H9 (cell line): ENCODE measurements around the gene TXNDC12. TPM values are rescaled to one million over a fixed set of nuclear protein-coding genes. Genes with fewer than 3 reads are reported as not detected.

Experiments
- DNase-seq: peaks from one replicate; pipeline ENCODE4 v3.0.0-alpha.2; 2017
- H2AFZ ChIP-seq: one replicate; pipeline ENCODE4 v1.6.1; 2013; ENCODE audit warnings: mild to moderate bottlenecking, low read length, control low read depth, moderate library complexity
- H2AK5ac ChIP-seq: 2 replicates; pipeline ENCODE4 v1.6.1; 2013; ENCODE audit warnings: low read length, control low read depth, mixed read lengths; ENCODE audit not compliant: insufficient read length
- H2BK120ac ChIP-seq: one replicate; pipeline ENCODE4 v1.6.1; 2013; ENCODE audit warnings: low read depth, mild to moderate bottlenecking, low read length, control low read depth, inconsistent platforms; ENCODE audit not compliant: poor library complexity, severe bottlenecking
- H2BK12ac ChIP-seq: 2 replicates; pipeline ENCODE4 v1.6.1; 2013; ENCODE audit warnings: low read length, control low read depth, mixed read lengths, low read depth; ENCODE audit not compliant: insufficient read length
- H2BK15ac ChIP-seq: 2 replicates; pipeline ENCODE4 v1.6.1; 2013; ENCODE audit warnings: low read depth, low read length, control low read depth
- H2BK20ac ChIP-seq: one replicate; pipeline ENCODE4 v1.6.1; 2013; ENCODE audit warnings: low read depth, mild to moderate bottlenecking, low read length, control low read depth, inconsistent platforms; ENCODE audit not compliant: poor library complexity, severe bottlenecking
- H2BK5ac ChIP-seq: 2 replicates; pipeline ENCODE4 v1.6.1; 2013; ENCODE audit warnings: low read length, control low read depth, mixed read lengths; ENCODE audit not compliant: insufficient read length
- H3K14ac ChIP-seq: 2 replicates; pipeline ENCODE4 v1.6.1; 2013; ENCODE audit warnings: low read length, control low read depth; ENCODE audit not compliant: insufficient read depth
- H3K18ac ChIP-seq: 2 replicates; pipeline ENCODE4 v1.6.1; 2013; ENCODE audit warnings: low read depth, mild to moderate bottlenecking, mixed read lengths, low read length, control low read depth; ENCODE audit not compliant: insufficient read length
- H3K23ac ChIP-seq: 2 replicates; pipeline ENCODE4 v1.6.1; 2013; ENCODE audit warnings: low read length, control low read depth, mixed read lengths, low read depth; ENCODE audit not compliant: insufficient read length
- H3K23me2 ChIP-seq: 2 replicates; pipeline ENCODE4 v1.6.1; 2013; ENCODE audit warnings: low read depth, mild to moderate bottlenecking, mixed read lengths, low read length, control low read depth; ENCODE audit not compliant: insufficient read length, poor library complexity, severe bottlenecking
- H3K27ac ChIP-seq: 2 replicates; pipeline ENCODE4 v1.5.1; 2013; ENCODE audit warnings: low read length, control low read depth, mixed read lengths, low read depth; ENCODE audit not compliant: insufficient read length
- H3K27me3 ChIP-seq: 2 replicates; pipeline ENCODE4 v1.6.1; 2013; ENCODE audit warnings: low read length, control low read depth, inconsistent platforms; ENCODE audit not compliant: insufficient read depth
- H3K4ac ChIP-seq: 2 replicates; pipeline ENCODE4 v1.6.1; 2013; ENCODE audit warnings: low read depth, mild to moderate bottlenecking, control low read depth, inconsistent platforms, low read length, moderate library complexity
- H3K4me1 ChIP-seq: 2 replicates; pipeline ENCODE4 v1.6.1; 2013; ENCODE audit warnings: low read length, control low read depth, inconsistent platforms; ENCODE audit not compliant: insufficient read depth
- H3K4me2 ChIP-seq: 2 replicates; pipeline ENCODE4 v1.6.1; 2013; ENCODE audit warnings: low read length, control low read depth, mixed read lengths; ENCODE audit not compliant: insufficient read length, insufficient read depth
- H3K56ac ChIP-seq: 2 replicates; pipeline ENCODE4 v1.6.1; 2013; ENCODE audit warnings: low read depth, mild to moderate bottlenecking, mixed read lengths, low read length, control low read depth; ENCODE audit not compliant: insufficient read length
- H3K79me1 ChIP-seq: 2 replicates; pipeline ENCODE4 v1.6.1; 2013; ENCODE audit warnings: low read depth, mild to moderate bottlenecking, moderate library complexity, low read length, control low read depth, inconsistent platforms; ENCODE audit not compliant: insufficient read depth, poor library complexity, severe bottlenecking
- H3K79me2 ChIP-seq: 2 replicates; pipeline ENCODE4 v1.6.1; 2013; ENCODE audit warnings: low read length, control low read depth, inconsistent platforms; ENCODE audit not compliant: insufficient read depth
- H3K9ac ChIP-seq: 2 replicates; pipeline ENCODE4 v1.6.1; 2013; ENCODE audit warnings: low read length, control low read depth, mixed read lengths; ENCODE audit not compliant: insufficient read length; ENCODE audit errors: extremely low read depth
- H3K9me3 ChIP-seq: one replicate; pipeline ENCODE4 v1.6.1; 2013; ENCODE audit warnings: low read depth, low read length, inconsistent platforms; ENCODE audit not compliant: control insufficient read depth
- H3T11ph ChIP-seq: one replicate; pipeline ENCODE4 v1.6.1; 2013; ENCODE audit warnings: mild to moderate bottlenecking, low read length, control low read depth, inconsistent platforms
- H4K20me1 ChIP-seq: one replicate; pipeline ENCODE4 v1.6.1; 2013; ENCODE audit not compliant: control insufficient read depth, insufficient read length, insufficient read depth
- H4K5ac ChIP-seq: 2 replicates; pipeline ENCODE4 v1.6.1; 2013; ENCODE audit warnings: low read depth, mild to moderate bottlenecking, mixed read lengths, low read length, control low read depth; ENCODE audit not compliant: insufficient read length
- H4K8ac ChIP-seq: replicated peaks from 2 replicates; pipeline ENCODE4 v1.6.1; 2013; ENCODE audit warnings: low read length, control low read depth, mixed read lengths, low read depth; ENCODE audit not compliant: insufficient read length
- H4K91ac ChIP-seq: 2 replicates; pipeline ENCODE4 v1.6.1; 2013; ENCODE audit warnings: low read depth, mild to moderate bottlenecking, moderate library complexity, mixed read lengths, low read length, control low read depth; ENCODE audit not compliant: insufficient read length
- H3K27ac Mint-ChIP-seq, 3 experiments: 2 replicates in 2 of 3; 3 replicates in 1 of 3; pipeline ENCODE4 v1.8.0; 2020 to 2021; ENCODE audit warnings: mixed read lengths in 3 of 3, mild to moderate bottlenecking in 1 of 3, moderate library complexity in 1 of 3
- H3K27me3 Mint-ChIP-seq: 2 replicates; pipeline ENCODE4 v1.8.0; 2021; ENCODE audit warnings: low read depth, mild to moderate bottlenecking, moderate library complexity, mixed read lengths
- H3K36me3 Mint-ChIP-seq, 3 experiments: 2 replicates in 2 of 3; 3 replicates in 1 of 3; pipeline ENCODE4 v1.8.0; 2020 to 2021; ENCODE audit warnings: low read depth in 3 of 3, mixed read lengths in 3 of 3; ENCODE audit not compliant: insufficient read depth in 1 of 3
- H3K4me1 Mint-ChIP-seq, 2 experiments: 2 replicates each; pipeline ENCODE4 v1.8.0; 2020; ENCODE audit warnings: mixed read lengths in 2 of 2
- H3K4me3 Mint-ChIP-seq, 2 experiments: 2 replicates in 1 of 2; 3 replicates in 1 of 2; pipeline ENCODE4 v1.8.0; 2020 to 2021; ENCODE audit warnings: mild to moderate bottlenecking in 2 of 2, mixed read lengths in 2 of 2, moderate library complexity in 1 of 2
- H3K9me3 Mint-ChIP-seq, 2 experiments: 2 replicates in 1 of 2; 3 replicates in 1 of 2; pipeline ENCODE4 v1.8.0; 2020; ENCODE audit warnings: mild to moderate bottlenecking in 2 of 2, mixed read lengths in 2 of 2, moderate library complexity in 1 of 2
- WGBS: extraction: QIAGEN DNeasy Blood & Tissue Kit; methylation state at CpG from one replicate; pipeline ENCODE4 v1.1.7; 2013; ENCODE audit warnings: missing lambda C conversion rate, low lambda C conversion rate, mixed read lengths; ENCODE audit not compliant: insufficient read length; ENCODE audit errors: extremely low coverage; 5-methylcytosine and 5-hydroxymethylcytosine counted together
- total RNA-seq: library from RNA; stranded (reverse); gene quantifications from 2 replicates; pipeline ENCODE4 v1.2.1, GENCODE V29; 2021
- TF ChIP-seq, protein P1 (sequence below): fragments of 200-600 bp; sonication (generic); conservative IDR thresholded peaks from 3 replicates; pipeline ENCODE4 v1.8.0; 2021; ENCODE audit warnings: antibody characterized with exemption, mild to moderate bottlenecking

Gene TXNDC12
- total RNA-seq, 1 experiment from 2014 or later = 82.1 TPM

DNA sequence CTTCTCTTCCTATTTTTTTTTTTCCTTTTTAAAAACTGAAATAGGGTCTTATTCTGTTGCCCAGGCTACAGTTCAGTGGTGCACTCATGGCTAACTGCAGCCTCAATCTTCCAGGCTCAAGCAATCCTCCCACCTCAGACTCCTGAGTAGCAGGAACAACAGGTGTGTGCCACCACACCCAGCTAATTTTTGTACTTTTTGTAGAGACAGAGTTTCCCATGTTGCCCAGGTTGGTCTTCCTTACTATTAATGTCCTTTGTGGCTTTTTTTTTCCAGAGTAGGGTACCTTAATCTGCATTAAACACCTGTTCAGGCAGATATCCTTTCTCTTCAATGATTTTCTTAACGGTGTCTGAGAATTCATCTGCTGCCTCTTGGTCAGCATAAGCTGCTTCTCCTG is 17.1 kb downstream of the TXNDC12 start:
- no peak overlapping the region for H3K56ac ChIP-seq
- Mint-ChIP-seq H3K36me3 (peaks cover 10 to 52% (median 33%) of the 10 kb centered on the region in 3 experiments; a peak in 6 of 7 replicates), H3K27me3 (no peaks in the 10 kb centered on the region), H3K4me3 (no peak overlapping the region), H3K4me1 (peaks cover 3 to 8% of the 10 kb centered on the region in 2 experiments; a peak in 3 of 4 replicates), H3K9me3 (no peaks in the 10 kb centered on the region), H3K27ac (peak overlapping the region in 1 of 3 experiments; percentile 63; a peak in 1 of 7 replicates)
- no peak overlapping the region for H2AFZ ChIP-seq
- no peak overlapping the region for H4K8ac ChIP-seq
- H3K23me2 ChIP-seq = peaks cover 6% of the 10 kb centered on the region
- no peak overlapping the region for H3T11ph ChIP-seq
- no peaks in the 10 kb centered on the region for H3K9me3 ChIP-seq
- TF ChIP-seq, protein P1, sequence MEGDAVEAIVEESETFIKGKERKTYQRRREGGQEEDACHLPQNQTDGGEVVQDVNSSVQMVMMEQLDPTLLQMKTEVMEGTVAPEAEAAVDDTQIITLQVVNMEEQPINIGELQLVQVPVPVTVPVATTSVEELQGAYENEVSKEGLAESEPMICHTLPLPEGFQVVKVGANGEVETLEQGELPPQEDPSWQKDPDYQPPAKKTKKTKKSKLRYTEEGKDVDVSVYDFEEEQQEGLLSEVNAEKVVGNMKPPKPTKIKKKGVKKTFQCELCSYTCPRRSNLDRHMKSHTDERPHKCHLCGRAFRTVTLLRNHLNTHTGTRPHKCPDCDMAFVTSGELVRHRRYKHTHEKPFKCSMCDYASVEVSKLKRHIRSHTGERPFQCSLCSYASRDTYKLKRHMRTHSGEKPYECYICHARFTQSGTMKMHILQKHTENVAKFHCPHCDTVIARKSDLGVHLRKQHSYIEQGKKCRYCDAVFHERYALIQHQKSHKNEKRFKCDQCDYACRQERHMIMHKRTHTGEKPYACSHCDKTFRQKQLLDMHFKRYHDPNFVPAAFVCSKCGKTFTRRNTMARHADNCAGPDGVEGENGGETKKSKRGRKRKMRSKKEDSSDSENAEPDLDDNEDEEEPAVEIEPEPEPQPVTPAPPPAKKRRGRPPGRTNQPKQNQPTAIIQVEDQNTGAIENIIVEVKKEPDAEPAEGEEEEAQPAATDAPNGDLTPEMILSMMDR = no peak
- H3K23ac ChIP-seq = no peak overlapping the region
- H2AK5ac ChIP-seq = no peak overlapping the region
- no peak overlapping the region for H2BK20ac ChIP-seq
- no peak overlapping the region for H2BK120ac ChIP-seq
- H3K4me1 ChIP-seq = no peaks in the 10 kb centered on the region
- no peak overlapping the region for H3K4me2 ChIP-seq
- no peak overlapping the region for H3K14ac ChIP-seq
- no peaks in the 10 kb centered on the region for H3K79me1 ChIP-seq
- no peak overlapping the region for H3K18ac ChIP-seq
- no peak overlapping the region for H3K9ac ChIP-seq
- no peaks in the 10 kb centered on the region for H3K79me2 ChIP-seq
- no peaks in the 10 kb centered on the region for H4K20me1 ChIP-seq
- no peaks in the 10 kb centered on the region for H3K27me3 ChIP-seq
- H4K5ac ChIP-seq = no peak overlapping the region
- no peak for DNase-seq
- no peak overlapping the region for H3K27ac ChIP-seq
- H2BK5ac ChIP-seq = no peak overlapping the region
- no peak overlapping the region for H4K91ac ChIP-seq
- H2BK15ac ChIP-seq = no peak overlapping the region
- WGBS = no CpG with 5 or more reads among the region's 1 CpG
- no peak overlapping the region for H3K4ac ChIP-seq
- no peak overlapping the region for H2BK12ac ChIP-seq
